HG02884 (cell line): ENCODE measurements around the gene CCDC38.
A peak's percentile ranks its signal among the peaks of the same experiment; 100 is the strongest.

Experiments
- ATAC-seq: cut with Tn5 transposase; IDR thresholded peaks from one replicate; pipeline ENCODE4 v1.9.1; 2021; ENCODE audit warnings: mild to moderate bottlenecking, moderate library complexity; ENCODE audit not compliant: unreplicated experiment

Gene CCDC38

GRCh38 chr12:95963096-95963495, 20.7 kb upstream of the CCDC38 start:
- no peak for ATAC-seq

- no peak for ATAC-seq
Measured at GRCh38 chr12:95962222-95962621, 19.8 kb upstream of the CCDC38 start.

GRCh38 chr12:95960241-95960640, 17.8 kb upstream of the CCDC38 start:
- no peak for ATAC-seq

- ATAC-seq = no peak
Measured at GRCh38 chr12:95959107-95959506, 16.7 kb upstream of the CCDC38 start.

GRCh38 chr12:95956557-95957145, 14.2 kb upstream of the CCDC38 start:
- ATAC-seq = no peak

- no peak for ATAC-seq
Measured at GRCh38 chr12:95955549-95956159, 13.2 kb upstream of the CCDC38 start.

- ATAC-seq = no peak
Measured at GRCh38 chr12:95953000-95953399, 10.6 kb upstream of the CCDC38 start.

- no peak for ATAC-seq
Measured at GRCh38 chr12:95951515-95951914, 9.1 kb upstream of the CCDC38 start.

- ATAC-seq = no peak
Measured at GRCh38 chr12:95949477-95950206, 7.2 kb upstream of the CCDC38 start.

- ATAC-seq = no peak
Measured at GRCh38 chr12:95944108-95944704, 1.8 kb upstream of the CCDC38 start.

- peak; percentile 51 for ATAC-seq
Measured at GRCh38 chr12:95943330-95943842, 972 bp upstream of the CCDC38 start, which contains the start of gene AMDHD1. Gene AMDHD1, plus strand, starts transcription at chr12:95943331. Its CDS starts 68 bp downstream, at chr12:95943399.

GRCh38 chr12:95942101-95942523, 302 bp downstream of the CCDC38 start:
- no peak for ATAC-seq

- ATAC-seq = no peak
Measured at GRCh38 chr12:95940514-95940913, 1.9 kb downstream of the CCDC38 start.

GRCh38 chr12:95922231-95922630, 20.2 kb downstream of the CCDC38 start:
- ATAC-seq = no peak

- no peak for ATAC-seq
Measured at GRCh38 chr12:95919110-95919509, 23.3 kb downstream of the CCDC38 start.

GRCh38 chr12:95918194-95918993, 24.0 kb downstream of the CCDC38 start:
- peak; percentile 83 for ATAC-seq

- no peak for ATAC-seq
Measured at GRCh38 chr12:95909871-95910270, 32.5 kb downstream of the CCDC38 start.

GRCh38 chr12:95908573-95908972, 33.8 kb downstream of the CCDC38 start:
- no peak for ATAC-seq

GRCh38 chr12:95898081-95898480, 44.3 kb downstream of the CCDC38 start:
- no peak for ATAC-seq

GRCh38 chr12:95896846-95897245, 45.6 kb downstream of the CCDC38 start:
- ATAC-seq = no peak

- ATAC-seq = no peak
Measured at GRCh38 chr12:95890958-95891357, 51.5 kb downstream of the CCDC38 start.
